ENCODE results near the gene EIF4E. TPM values are rescaled to one million over a fixed set of nuclear protein-coding genes. Genes with fewer than 3 reads are reported as not detected.
"Not testable (repeated sequence)": the region's sequence is repeated elsewhere in the genome, so short reads cannot be mapped to it uniquely, and the experiment has no call there.

EIF4E gene
- total RNA-seq, 2 donors from 2014 or later = 57.2 to 62.8 TPM

DNA sequence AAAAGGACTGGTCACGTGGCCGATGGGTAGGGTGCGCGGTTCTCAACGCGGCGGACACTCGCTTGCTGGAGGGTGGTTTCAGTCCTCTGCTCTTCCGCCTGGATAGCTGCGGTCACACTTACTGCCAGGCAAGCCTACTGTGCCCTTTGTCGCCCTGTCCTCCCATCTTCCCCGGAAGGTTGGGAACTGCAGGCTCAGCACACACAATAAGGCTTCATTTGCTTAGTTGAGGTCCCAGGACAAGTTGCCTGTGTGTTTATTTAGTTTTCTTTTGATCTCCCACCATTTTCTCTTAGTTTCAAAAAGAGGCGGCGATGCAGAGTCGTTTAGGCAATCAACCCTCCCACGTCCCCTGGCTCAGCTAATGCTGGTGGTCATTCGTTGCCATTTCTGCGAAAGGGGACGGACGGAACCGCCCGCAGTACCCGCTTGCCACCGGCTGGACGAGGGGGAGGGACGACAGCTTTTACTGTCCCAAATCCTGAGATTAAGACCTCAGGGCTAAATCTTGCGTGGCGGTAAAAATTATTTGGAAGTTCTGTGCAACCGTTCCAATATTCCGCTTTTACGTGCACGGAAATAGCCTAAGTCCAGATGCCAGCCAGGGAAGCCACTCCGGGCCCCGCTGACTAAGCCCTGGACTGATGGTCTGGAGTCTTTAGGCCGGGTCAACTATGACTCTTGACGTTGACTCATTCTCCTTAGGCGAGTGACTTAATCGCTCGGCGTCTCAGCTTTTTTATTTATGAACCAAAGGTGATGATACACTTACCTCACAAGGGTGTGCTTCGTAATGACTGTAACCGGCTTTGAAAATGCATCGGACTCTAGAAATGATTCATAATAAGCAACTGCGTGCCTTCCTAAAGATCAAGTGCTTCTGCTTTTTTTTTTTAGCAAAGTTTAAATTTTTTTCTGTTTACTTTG lies 671 bp upstream of the EIF4E start:
- peak; percentile 90 for DNase-seq (ENCODE audit: low spot score)
- Histone ChIP-seq H3K36me3 (no peaks in the 10 kb centered on the region), H3K9me3 (no peaks in the 10 kb centered on the region), H3K27ac (peak overlapping the region; percentile 97), H3K4me1 (peaks cover 0 to 31% of the 10 kb centered on the region in 2 donors), H3K27me3 (no peaks in the 10 kb centered on the region), H3K4me3 (peak overlapping the region; percentile 93 to 96)
- no peak for TF ChIP-seq CTCF (IDR thresholded peaks at IDR 0.05)

DNA sequence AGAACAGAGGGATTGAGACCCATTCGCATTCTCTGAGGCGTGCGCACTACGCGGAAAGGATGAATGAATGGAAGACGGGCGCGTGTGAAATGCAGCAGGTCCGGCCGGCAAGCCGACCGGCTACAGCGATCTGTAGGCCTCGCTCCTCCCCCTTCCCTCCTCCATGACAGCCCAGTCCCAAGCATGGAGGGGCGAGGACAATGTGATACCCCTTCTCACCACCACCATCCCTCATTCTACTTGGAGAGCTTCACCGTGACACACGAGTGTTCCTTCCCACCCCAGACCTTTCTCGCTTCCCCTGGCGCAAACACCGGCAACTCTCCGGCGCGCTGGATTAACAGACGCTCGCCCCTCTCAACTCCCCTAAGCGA lies 815 bp downstream of the EIF4E start:
- TF ChIP-seq CTCF (IDR thresholded peaks at IDR 0.05) = no peak
- Histone ChIP-seq H3K4me3 (peak overlapping the region; percentile 93 to 96), H3K9me3 (no peaks in the 10 kb centered on the region), H3K27me3 (no peaks in the 10 kb centered on the region), H3K4me1 (peaks cover 0 to 31% of the 10 kb centered on the region in 2 donors), H3K27ac (peak overlapping the region; percentile 97), H3K36me3 (no peaks in the 10 kb centered on the region)
- peak; percentile 72 for DNase-seq (ENCODE audit: low spot score)

DNA sequence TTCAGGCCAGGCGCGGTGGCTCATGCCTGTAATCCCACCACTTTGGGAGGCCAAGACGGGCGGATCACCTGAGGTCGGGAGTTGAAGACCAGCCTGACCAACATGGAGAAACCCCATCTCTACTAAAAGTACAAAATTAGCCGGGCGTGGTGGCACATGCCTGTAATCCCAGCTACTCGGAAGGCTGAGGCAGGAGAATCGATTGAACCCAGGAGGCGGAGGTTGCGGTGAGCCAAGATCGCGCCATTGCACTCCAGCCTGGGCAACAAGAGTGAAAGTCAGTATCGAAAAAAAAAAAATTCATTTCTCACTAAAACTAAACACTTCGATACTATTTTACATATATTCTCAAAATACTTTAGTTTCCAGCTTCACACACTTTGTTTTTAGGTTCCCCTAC lies 2.7 kb downstream of the EIF4E start:
- H3K36me3 ChIP-seq; H3K27ac ChIP-seq; H3K27me3 ChIP-seq; H3K9me3 ChIP-seq; DNase-seq (ENCODE audit: low spot score); H3K4me3 ChIP-seq: not testable (repeated sequence)
- peaks cover 0 to 25% of the 10 kb centered on the region in 2 donors for H3K4me1 ChIP-seq

GRCh38 chr4:98921292-98921691 lies 7.6 kb downstream of the EIF4E start:
- Histone ChIP-seq H3K4me1 (peaks cover 0 to 7% of the 10 kb centered on the region in 2 donors), H3K4me3 (no peak overlapping the region), H3K27me3 (no peaks in the 10 kb centered on the region), H3K27ac (no peak overlapping the region), H3K36me3 (no peaks in the 10 kb centered on the region), H3K9me3 (no peaks in the 10 kb centered on the region)
- no peak for TF ChIP-seq CTCF (IDR thresholded peaks at IDR 0.05)
- DNase-seq (ENCODE audit: low spot score) = no peak

DNA sequence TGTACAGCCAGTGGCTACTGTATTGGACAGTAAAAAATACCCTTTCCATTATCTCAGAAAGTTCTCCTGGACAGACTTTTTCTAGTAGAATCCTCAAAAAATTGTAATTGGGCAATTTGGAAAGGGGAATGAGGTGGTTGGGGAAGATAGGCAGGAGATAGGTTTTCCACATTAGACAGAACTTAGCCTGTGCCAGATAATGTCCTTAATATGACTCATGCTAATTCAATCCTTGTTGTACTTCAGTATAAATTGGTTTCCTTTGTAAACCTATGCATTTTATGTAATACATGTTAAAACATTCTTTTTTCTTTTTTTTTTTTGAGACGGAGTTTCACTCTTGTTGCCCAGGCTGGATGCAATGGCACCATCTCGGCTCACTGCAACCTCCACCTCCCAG lies 8.9 kb downstream of the EIF4E start:
- Histone ChIP-seq H3K27ac (no peak overlapping the region), H3K4me1 (peaks cover 0 to 9% of the 10 kb centered on the region in 2 donors), H3K36me3 (no peaks in the 10 kb centered on the region), H3K4me3 (no peak overlapping the region), H3K27me3 (no peaks in the 10 kb centered on the region), H3K9me3 (no peaks in the 10 kb centered on the region)
- DNase-seq (ENCODE audit: low spot score) = no peak
- TF ChIP-seq CTCF (IDR thresholded peaks at IDR 0.05) = no peak

GRCh38 chr4:98910728-98911127 lies 18.2 kb downstream of the EIF4E start:
- H3K27me3 ChIP-seq; DNase-seq (ENCODE audit: low spot score); H3K4me3 ChIP-seq; H3K9me3 ChIP-seq; H3K36me3 ChIP-seq; H3K27ac ChIP-seq: not testable (repeated sequence)
- peaks cover 0 to 46% of the 10 kb centered on the region in 2 donors for H3K4me1 ChIP-seq

All from right atrium auricular region (tissue), 2 donors.